ENCODE data around the gene EFCAB12.
"Not testable (repeated sequence)": the region's sequence is repeated elsewhere in the genome, so short reads cannot be mapped to it uniquely, and the experiment has no call there.

The EFCAB12 gene

GRCh38 chr3:129418041-129418973 is 10.1 kb downstream of the EFCAB12 start:
- no peak for DNase-seq (ENCODE audit: low spot score)

- DNase-seq (ENCODE audit: low spot score), result no peak
Measured at GRCh38 chr3:129417326-129417725, 11.1 kb downstream of the EFCAB12 start.

- no peak for DNase-seq (ENCODE audit: low spot score)
Measured at GRCh38 chr3:129416415-129416814, 12.0 kb downstream of the EFCAB12 start.

GRCh38 chr3:129415830-129416229 is 12.6 kb downstream of the EFCAB12 start:
- DNase-seq (ENCODE audit: low spot score), result no peak

- DNase-seq (ENCODE audit: low spot score), result no peak
Measured at GRCh38 chr3:129415378-129415777, 13.1 kb downstream of the EFCAB12 start.

- peak; percentile 48 for DNase-seq (ENCODE audit: low spot score)
Measured at GRCh38 chr3:129413687-129414506, 14.5 kb downstream of the EFCAB12 start.

- DNase-seq (ENCODE audit: low spot score), result not testable (repeated sequence)
Measured at GRCh38 chr3:129413238-129413637, 15.2 kb downstream of the EFCAB12 start.

GRCh38 chr3:129412542-129413198 is 15.8 kb downstream of the EFCAB12 start:
- no peak for DNase-seq (ENCODE audit: low spot score)

GRCh38 chr3:129410971-129411370 is 17.5 kb downstream of the EFCAB12 start:
- DNase-seq (ENCODE audit: low spot score), result no peak

GRCh38 chr3:129409541-129409940 is 18.9 kb downstream of the EFCAB12 start:
- DNase-seq (ENCODE audit: low spot score), result no peak

- DNase-seq (ENCODE audit: low spot score), result no peak
Measured at GRCh38 chr3:129404610-129405009, 23.8 kb downstream of the EFCAB12 start.

- DNase-seq (ENCODE audit: low spot score), result no peak
Measured at GRCh38 chr3:129404130-129404529, 24.3 kb downstream of the EFCAB12 start.

GRCh38 chr3:129403450-129403849 is 25.0 kb downstream of the EFCAB12 start:
- no peak for DNase-seq (ENCODE audit: low spot score)

GRCh38 chr3:129402616-129403015 is 25.8 kb downstream of the EFCAB12 start:
- DNase-seq (ENCODE audit: low spot score), result no peak

GRCh38 chr3:129402210-129402609 is 26.2 kb downstream of the EFCAB12 start:
- DNase-seq (ENCODE audit: low spot score), result no peak

GRCh38 chr3:129399895-129400357 is 28.5 kb downstream of the EFCAB12 start:
- no peak for DNase-seq (ENCODE audit: low spot score)

- DNase-seq (ENCODE audit: low spot score), result peak; percentile 92
Measured at GRCh38 chr3:129399145-129399894, 29.1 kb downstream of the EFCAB12 start.

GRCh38 chr3:129398803-129399144 is 29.7 kb downstream of the EFCAB12 start:
- peak; percentile 61 for DNase-seq (ENCODE audit: low spot score)

GRCh38 chr3:129393760-129394564 is 34.5 kb downstream of the EFCAB12 start:
- DNase-seq (ENCODE audit: low spot score), result not testable (repeated sequence)

GRCh38 chr3:129393271-129393670 is 35.2 kb downstream of the EFCAB12 start:
- no peak for DNase-seq (ENCODE audit: low spot score)

Measured in GM03348 (cell line).